Uterus (tissue), 2 donors: ENCODE results near the gene TIMM8B.

Experiments used
- POLR2A ChIP-seq, 2 donors: fragments of 450-650 bp; IDR thresholded peaks; one replicate each; pipeline ENCODE4 v1.6.1; 2016; ENCODE audit warnings: antibody characterized with exemption in 2 of 2, mild to moderate bottlenecking in 1 of 2, moderate library complexity in 1 of 2
- TF ChIP-seq, protein P1 (sequence below), 4 experiments: fragments of 200-600 bp in 2 of 4; fragments of 450-650 bp in 2 of 4; sonication (generic) in 2 of 4; IDR thresholded peaks; one replicate each; pipeline ENCODE4 v1.5.1; 2016 to 2019; ENCODE audit warnings: antibody characterized with exemption in 4 of 4, mild to moderate bottlenecking in 2 of 4, moderate library complexity in 1 of 4

- no peak for TF ChIP-seq POLR2A (IDR thresholded peaks at IDR 0.05)
- TF ChIP-seq, protein P1, sequence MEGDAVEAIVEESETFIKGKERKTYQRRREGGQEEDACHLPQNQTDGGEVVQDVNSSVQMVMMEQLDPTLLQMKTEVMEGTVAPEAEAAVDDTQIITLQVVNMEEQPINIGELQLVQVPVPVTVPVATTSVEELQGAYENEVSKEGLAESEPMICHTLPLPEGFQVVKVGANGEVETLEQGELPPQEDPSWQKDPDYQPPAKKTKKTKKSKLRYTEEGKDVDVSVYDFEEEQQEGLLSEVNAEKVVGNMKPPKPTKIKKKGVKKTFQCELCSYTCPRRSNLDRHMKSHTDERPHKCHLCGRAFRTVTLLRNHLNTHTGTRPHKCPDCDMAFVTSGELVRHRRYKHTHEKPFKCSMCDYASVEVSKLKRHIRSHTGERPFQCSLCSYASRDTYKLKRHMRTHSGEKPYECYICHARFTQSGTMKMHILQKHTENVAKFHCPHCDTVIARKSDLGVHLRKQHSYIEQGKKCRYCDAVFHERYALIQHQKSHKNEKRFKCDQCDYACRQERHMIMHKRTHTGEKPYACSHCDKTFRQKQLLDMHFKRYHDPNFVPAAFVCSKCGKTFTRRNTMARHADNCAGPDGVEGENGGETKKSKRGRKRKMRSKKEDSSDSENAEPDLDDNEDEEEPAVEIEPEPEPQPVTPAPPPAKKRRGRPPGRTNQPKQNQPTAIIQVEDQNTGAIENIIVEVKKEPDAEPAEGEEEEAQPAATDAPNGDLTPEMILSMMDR (IDR thresholded peaks at IDR 0.05): no peak
Observed at GRCh38 chr11:112087212-112087611, 656 bp upstream of the TIMM8B start.
